Calu3 (cell line): ENCODE results near the gene ZFY. TPM values are rescaled to one million over a fixed set of nuclear protein-coding genes. Genes with fewer than 3 reads are reported as not detected.

ENCODE experiments used
- BruUV-seq: library from RNA; stranded (reverse); fragments of 400-500 nt; replicated peaks from 2 replicates; lab custom pipeline; 2021; lab: Mats Ljungman, UMichigan
- CTCF ChIA-PET: fragments of 300-600 bp; sonication (Branson Sonifier 250); formaldehyde crosslinking; loops from one replicate; lab custom pipeline; 2022; ENCODE audit warnings: antibody characterized with exemption; lab: Charles Lee
- DNase-seq: peaks from one replicate; pipeline ENCODE4 v3.0.0; 2022
- H3K27ac Mint-ChIP-seq: one replicate; pipeline ENCODE4 v1.8.0; 2022; ENCODE audit warnings: mixed read lengths; ENCODE audit not compliant: unreplicated experiment
- H3K27me3 Mint-ChIP-seq: one replicate; pipeline ENCODE4 v1.8.0; 2022; ENCODE audit warnings: mixed read lengths; ENCODE audit not compliant: unreplicated experiment
- H3K36me3 Mint-ChIP-seq: one replicate; pipeline ENCODE4 v1.8.0; 2022; ENCODE audit warnings: mild to moderate bottlenecking, moderate library complexity, mixed read lengths; ENCODE audit not compliant: insufficient read depth, unreplicated experiment
- H3K4me1 Mint-ChIP-seq: one replicate; pipeline ENCODE4 v1.8.0; 2022; ENCODE audit warnings: mild to moderate bottlenecking, low read depth, mixed read lengths; ENCODE audit not compliant: unreplicated experiment
- H3K4me3 Mint-ChIP-seq: one replicate; pipeline ENCODE4 v1.8.0; 2022; ENCODE audit warnings: mild to moderate bottlenecking, low read depth, moderate library complexity, mixed read lengths; ENCODE audit not compliant: unreplicated experiment
- H3K9me3 Mint-ChIP-seq: one replicate; pipeline ENCODE4 v1.8.0; 2022; ENCODE audit warnings: low read depth, mixed read lengths; ENCODE audit not compliant: unreplicated experiment
- CTCF ChIP-seq: fragments of 200-600 bp; IDR thresholded peaks from one replicate; pipeline ENCODE4 v1.8.0; 2022; ENCODE audit warnings: antibody characterized with exemption; ENCODE audit not compliant: unreplicated experiment
- intact Hi-C: fragments of 100-400 bp; cut with micrococcal nuclease; formaldehyde crosslinking; loops from one replicate; pipeline ENCODE4 v1.10.0; 2022; ENCODE audit not compliant: unreplicated experiment
- total RNA-seq: library from RNA; stranded (reverse); gene quantifications from 2 replicates; pipeline ENCODE4 v1.2.3, GENCODE V29; 2022

ZFY gene
- total RNA-seq, 1 experiment from 2014 or later, result not detected

DNA sequence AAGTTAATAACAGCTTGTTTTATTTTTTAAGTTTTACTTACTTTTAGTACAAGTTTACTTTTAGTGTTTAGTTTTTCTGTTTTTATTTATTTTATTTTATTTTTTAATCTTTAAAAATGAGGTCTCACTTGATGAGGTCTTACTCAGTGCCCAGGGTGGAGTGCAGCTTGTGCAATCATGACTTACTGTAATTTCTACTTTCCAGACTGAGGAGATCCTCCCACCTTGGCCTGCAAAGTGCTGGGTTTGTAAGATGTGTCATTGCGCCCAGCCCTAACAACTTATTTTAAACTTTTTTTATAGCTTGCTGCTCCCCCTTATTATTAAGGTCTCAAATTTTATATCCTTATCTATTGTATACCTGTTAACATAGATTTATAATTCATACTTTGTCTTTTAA lies 41.7 kb upstream of the ZFY start:
- CTCF ChIA-PET, result no interaction called here
- no TSS peak for BruUV-seq
- no peaks in the 10 kb centered on the region for H3K27me3 Mint-ChIP-seq

GRCh38 chrY:2896050-2896449 lies 39.1 kb upstream of the ZFY start:
- no peak for TF ChIP-seq CTCF
- H3K36me3 Mint-ChIP-seq, result no peaks in the 10 kb centered on the region
- H3K4me3 Mint-ChIP-seq, result no peak overlapping the region
- intact Hi-C loops, result no loop called here
- H3K4me1 Mint-ChIP-seq, result no peaks in the 10 kb centered on the region
- CTCF ChIA-PET, result no interaction called here
- DNase-seq, result no peak
- no TSS peak for BruUV-seq
- H3K27me3 Mint-ChIP-seq, result no peaks in the 10 kb centered on the region
- no peak overlapping the region for H3K27ac Mint-ChIP-seq
- no peaks in the 10 kb centered on the region for H3K9me3 Mint-ChIP-seq

More for the DNA sequence above, 41.7 kb upstream of the ZFY start:
- Mint-ChIP-seq H3K4me1 (no peaks in the 10 kb centered on the region), H3K4me3 (no peak overlapping the region), H3K36me3 (no peaks in the 10 kb centered on the region), H3K9me3 (no peaks in the 10 kb centered on the region), H3K27ac (no peak overlapping the region)
- TF ChIP-seq CTCF, result no peak
- no peak for DNase-seq
- intact Hi-C loops, result no loop called here

- Mint-ChIP-seq H3K36me3 (no peaks in the 10 kb centered on the region), H3K4me1 (no peaks in the 10 kb centered on the region), H3K27ac (no peak overlapping the region), H3K9me3 (no peaks in the 10 kb centered on the region), H3K27me3 (no peaks in the 10 kb centered on the region), H3K4me3 (no peak overlapping the region)
- no TSS peak for BruUV-seq
- CTCF ChIA-PET, result no interaction called here
- intact Hi-C loops, result no loop called here
- DNase-seq, result no peak
- no peak for TF ChIP-seq CTCF
Measured at GRCh38 chrY:2907356-2907755, 27.8 kb upstream of the ZFY start.

- BruUV-seq, result no TSS peak
- intact Hi-C loops, result no loop called here
- no peaks in the 10 kb centered on the region for H3K9me3 Mint-ChIP-seq
- no peaks in the 10 kb centered on the region for H3K27me3 Mint-ChIP-seq
- H3K4me3 Mint-ChIP-seq, result no peak overlapping the region
- no peaks in the 10 kb centered on the region for H3K36me3 Mint-ChIP-seq
- TF ChIP-seq CTCF, result no peak
- H3K27ac Mint-ChIP-seq, result no peak overlapping the region
- CTCF ChIA-PET, result no interaction called here
- DNase-seq, result no peak
- H3K4me1 Mint-ChIP-seq, result no peaks in the 10 kb centered on the region
Measured at GRCh38 chrY:2913066-2913815, 21.9 kb upstream of the ZFY start.
